DMS 273 (cell line): ENCODE data around the gene KDM4C.

Source experiments
- DNase-seq: peaks from one replicate; lab custom pipeline; 2025; ENCODE audit not compliant: unreplicated experiment; lab: John Stamatoyannopoulos, UW

Gene KDM4C

GRCh38 chr9:7089406-7090193, 331.8 kb downstream of the KDM4C start:
- DNase-seq: no peak

- no peak for DNase-seq
Measured at GRCh38 chr9:7093040-7093439, 335.3 kb downstream of the KDM4C start.

- peak; percentile 6 for DNase-seq
Measured at GRCh38 chr9:7094052-7094451, 336.3 kb downstream of the KDM4C start.

- DNase-seq: no peak
Measured at GRCh38 chr9:7094576-7094975, 336.8 kb downstream of the KDM4C start.

- DNase-seq: no peak
Measured at GRCh38 chr9:7095058-7095457, 337.3 kb downstream of the KDM4C start.

- no peak for DNase-seq
Measured at GRCh38 chr9:7097040-7097715, 339.4 kb downstream of the KDM4C start.

GRCh38 chr9:7097785-7098752, 340.3 kb downstream of the KDM4C start:
- DNase-seq: no peak

- DNase-seq: no peak
Measured at GRCh38 chr9:7103367-7103766, 345.6 kb downstream of the KDM4C start.

- DNase-seq: no peak
Measured at GRCh38 chr9:7103771-7104170, 346.0 kb downstream of the KDM4C start.

- no peak for DNase-seq
Measured at GRCh38 chr9:7104625-7105024, 346.9 kb downstream of the KDM4C start.

GRCh38 chr9:7105095-7105494, 347.3 kb downstream of the KDM4C start:
- DNase-seq: no peak

GRCh38 chr9:7108936-7109335, 351.2 kb downstream of the KDM4C start:
- no peak for DNase-seq

GRCh38 chr9:7111413-7111812, 353.6 kb downstream of the KDM4C start:
- DNase-seq: no peak

GRCh38 chr9:7115606-7116005, 357.8 kb downstream of the KDM4C start:
- DNase-seq: peak; percentile 3

GRCh38 chr9:7117676-7118561, 360.1 kb downstream of the KDM4C start:
- DNase-seq: no peak

GRCh38 chr9:7118633-7119032, 360.9 kb downstream of the KDM4C start:
- DNase-seq: no peak

- DNase-seq: no peak
Measured at GRCh38 chr9:7119612-7120011, 361.8 kb downstream of the KDM4C start.

GRCh38 chr9:7121055-7121454, 363.3 kb downstream of the KDM4C start:
- no peak for DNase-seq

- DNase-seq: no peak
Measured at GRCh38 chr9:7121664-7122063, 363.9 kb downstream of the KDM4C start.

GRCh38 chr9:7123743-7124142, 366.0 kb downstream of the KDM4C start:
- DNase-seq: no peak
